NCI-H524 treated with DMSO at 0.1 percent for 48 hours (cell line): ENCODE data around the gene HOXB7.

Source experiments
- DNase-seq: peaks from one replicate; lab custom pipeline; 2025; lab: John Stamatoyannopoulos, UW

The HOXB7 gene

DNA sequence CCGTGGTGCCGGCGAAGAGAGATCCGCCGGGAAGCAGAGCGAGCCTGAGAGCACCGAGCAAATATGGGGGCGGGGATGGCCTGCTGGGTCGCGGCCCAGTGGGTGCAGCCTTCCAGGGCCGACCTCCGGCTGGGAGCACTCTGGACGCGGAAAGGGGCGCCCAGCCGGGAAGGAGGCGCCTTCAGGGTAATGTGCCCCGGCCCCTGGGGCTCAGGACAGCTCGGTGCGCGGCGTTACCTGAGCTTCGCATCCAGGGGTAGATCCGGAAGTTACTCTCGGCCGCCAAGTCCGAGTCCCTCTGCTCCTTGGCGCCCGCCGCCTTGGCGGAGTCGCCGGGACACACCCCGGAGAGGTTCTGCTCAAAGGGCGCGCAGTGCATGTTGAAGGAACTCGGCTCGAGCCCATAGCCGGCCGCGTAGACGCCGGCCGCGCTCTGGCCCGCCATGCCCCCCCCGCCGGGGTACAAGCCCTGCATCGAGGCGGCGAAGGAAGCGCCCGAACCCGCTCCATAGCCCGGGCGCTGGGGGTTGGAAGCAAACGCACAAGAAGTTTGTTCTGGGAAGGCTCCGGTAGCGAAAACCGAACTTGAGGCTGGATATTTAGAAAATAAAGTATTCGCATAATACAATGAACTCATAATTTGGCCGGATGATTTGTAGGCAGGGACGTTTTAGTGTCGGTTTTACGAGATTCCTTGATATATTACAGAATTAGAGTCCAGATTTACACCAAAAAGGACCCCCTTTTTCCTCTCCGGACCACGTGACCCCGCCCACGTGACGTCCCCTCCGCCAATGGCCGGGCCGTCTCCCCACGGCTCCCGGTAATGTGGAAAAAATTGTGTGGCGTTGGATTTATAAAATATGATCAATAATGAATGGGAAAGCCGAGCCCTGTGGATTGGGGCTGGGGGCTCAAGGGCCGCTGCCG lies at the start of gene HOXB7:
HOXB7 (minus strand) TSS at position 736 of the 930 bp plus-strand sequence; CDS start at position 637, 99 bp downstream.
- DNase-seq, result no peak

GRCh38 chr17:48655913-48656312 lies 45.1 kb upstream of the HOXB7 start:
- DNase-seq, result no peak

DNA sequence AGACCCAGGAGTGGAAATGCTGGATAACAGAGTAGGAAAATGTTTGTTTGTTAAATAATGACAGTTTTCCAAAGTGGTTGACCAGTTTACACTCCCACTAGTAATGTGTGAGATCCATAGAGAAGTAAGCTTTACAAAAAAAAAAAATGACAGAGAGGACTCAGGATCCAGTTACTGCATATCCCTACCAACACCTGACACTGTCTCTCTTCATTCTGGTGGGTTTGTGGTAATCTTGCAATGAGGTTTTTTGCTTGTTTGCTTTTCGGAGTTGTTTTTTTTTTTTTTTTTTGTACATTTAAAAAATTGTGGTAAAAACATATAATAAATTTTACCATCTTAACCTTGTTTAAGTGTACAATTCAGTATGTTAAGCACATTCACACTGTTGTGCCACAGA lies 38.9 kb upstream of the HOXB7 start:
- DNase-seq, result no peak

- DNase-seq, result no peak
Observed at GRCh38 chr17:48647963-48648245, 37.1 kb upstream of the HOXB7 start.

GRCh38 chr17:48647103-48647962 lies 36.5 kb upstream of the HOXB7 start:
- DNase-seq, result no peak

- DNase-seq, result no peak
Observed at GRCh38 chr17:48646183-48647102, 35.6 kb upstream of the HOXB7 start.

- DNase-seq, result no peak
Observed at GRCh38 chr17:48645639-48646182, 34.9 kb upstream of the HOXB7 start.

GRCh38 chr17:48644910-48645557 lies 34.2 kb upstream of the HOXB7 start:
- no peak for DNase-seq

- no peak for DNase-seq
Observed at GRCh38 chr17:48644159-48644558, 33.3 kb upstream of the HOXB7 start.

DNA sequence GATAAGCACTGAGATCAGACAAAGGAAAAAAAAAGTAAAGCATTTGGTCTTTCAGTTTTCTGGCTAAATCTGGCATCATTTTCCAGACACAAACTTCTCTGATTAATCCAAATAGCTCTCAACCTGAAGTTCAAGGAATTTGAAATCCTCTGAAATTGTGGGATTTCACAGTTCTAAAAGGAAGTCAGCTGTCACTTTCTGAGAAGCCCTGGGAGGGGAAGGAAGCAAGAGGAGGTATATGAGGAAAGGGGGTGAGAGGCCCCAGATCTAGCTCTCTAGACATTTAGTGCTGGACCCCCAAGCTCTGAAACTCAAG lies 32.8 kb upstream of the HOXB7 start:
- DNase-seq, result no peak

- DNase-seq, result no peak
Observed at GRCh38 chr17:48642843-48643696, 32.3 kb upstream of the HOXB7 start.

GRCh38 chr17:48642059-48642842 lies 31.4 kb upstream of the HOXB7 start:
- DNase-seq, result no peak

DNA sequence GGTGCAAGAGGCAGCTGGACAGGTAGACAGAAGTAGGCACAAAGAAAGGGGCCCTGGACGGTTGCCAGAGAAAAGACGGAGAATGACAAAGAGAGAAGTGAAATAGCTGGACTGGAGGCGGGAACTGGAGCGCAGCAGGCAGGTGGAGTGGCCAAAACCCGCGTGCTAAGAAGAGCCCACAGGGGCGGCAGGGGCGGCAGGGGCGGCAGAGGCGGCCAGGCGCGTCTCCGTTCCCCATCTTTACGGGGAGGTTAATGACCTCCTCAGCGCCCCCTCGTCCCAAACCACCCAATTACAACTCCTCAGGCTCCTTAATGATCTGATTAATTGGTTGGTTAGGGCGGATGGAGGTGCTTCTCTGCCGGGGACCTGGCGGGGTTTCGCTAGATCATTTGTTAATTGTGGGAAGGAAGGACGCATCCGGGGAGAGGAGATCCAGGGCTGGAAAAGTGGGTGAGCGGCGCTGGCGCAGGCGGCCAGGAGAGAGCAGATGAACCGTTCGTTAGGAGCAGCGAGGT lies 30.8 kb upstream of the HOXB7 start:
- no peak for DNase-seq

GRCh38 chr17:48640858-48641180 lies 30.0 kb upstream of the HOXB7 start:
- no peak for DNase-seq

GRCh38 chr17:48639982-48640857 lies 29.4 kb upstream of the HOXB7 start:
- no peak for DNase-seq

DNA sequence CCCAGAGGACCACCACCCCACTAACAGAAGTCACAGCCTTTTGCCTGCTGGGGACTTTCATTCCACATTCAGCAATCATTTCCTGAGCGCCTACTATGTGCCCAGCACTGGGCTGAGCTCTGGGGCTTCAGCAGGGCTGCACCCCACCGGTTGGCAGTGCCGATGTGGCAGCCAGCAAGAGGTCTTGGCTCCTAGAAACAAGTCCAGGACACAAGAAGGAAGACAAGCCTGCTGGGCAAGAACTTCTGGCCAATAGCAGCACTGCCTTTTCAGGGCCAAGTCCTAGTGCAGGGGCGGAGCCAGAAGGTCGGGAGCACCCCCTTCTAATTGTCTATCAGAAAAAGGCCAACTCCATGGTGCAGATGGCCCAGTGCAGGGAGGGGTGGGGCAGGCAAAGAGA lies 28.3 kb upstream of the HOXB7 start:
- DNase-seq, result no peak

DNA sequence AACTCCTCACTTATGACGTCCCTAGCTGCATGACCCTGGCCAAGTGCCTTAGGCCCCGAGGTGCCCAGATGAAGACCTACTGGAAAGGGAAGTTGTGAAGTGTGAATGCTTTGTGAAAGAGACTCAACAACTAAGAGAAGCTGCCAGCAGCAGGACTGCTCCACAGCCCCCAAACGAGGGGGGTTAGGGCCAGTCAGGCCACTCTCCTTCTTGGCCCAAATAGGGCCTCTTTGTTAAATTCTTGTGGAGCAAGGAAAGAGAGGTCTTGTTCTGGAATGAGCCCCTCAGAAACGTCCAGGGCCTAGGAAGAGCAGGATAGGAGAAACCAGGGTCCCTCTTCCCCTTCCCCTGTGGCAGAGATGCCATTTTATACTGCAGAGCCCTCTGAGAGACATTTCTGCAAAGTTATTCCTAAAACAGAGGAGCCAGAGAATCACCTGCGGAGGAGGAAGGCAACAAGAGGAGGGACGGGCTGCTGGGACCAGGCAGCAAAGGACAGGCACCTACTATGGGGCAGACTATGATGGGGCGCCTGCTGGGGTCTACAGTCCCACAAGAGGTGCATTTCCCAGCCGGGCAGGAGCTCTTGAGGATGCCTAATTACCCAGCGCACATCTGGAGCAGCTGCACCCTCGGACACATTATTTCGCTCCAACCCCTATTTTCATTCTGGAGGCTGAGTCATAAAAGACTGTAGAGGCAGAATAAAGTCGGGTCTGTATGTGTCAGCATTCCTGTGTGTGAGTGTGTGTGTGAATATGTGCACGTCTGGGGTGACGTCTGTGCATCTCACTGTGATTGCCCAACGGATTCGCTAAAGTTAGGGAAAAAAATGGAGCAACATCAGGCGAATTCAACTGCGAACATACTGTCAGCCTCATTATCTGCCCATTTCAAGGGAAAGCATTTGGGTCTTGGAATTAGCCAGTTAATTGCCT lies 26.8 kb upstream of the HOXB7 start:
- DNase-seq, result no peak
